A673 (cell line): ENCODE data around the gene ASMTL.

Source experiments
- CTCF ChIP-seq: fragments of 300-800, 200-600 bp; sonication (generic); conservative IDR thresholded peaks from 2 replicates; pipeline ENCODE4 v1.5.1; 2017; ENCODE audit warnings: low read depth, mild to moderate bottlenecking, antibody characterized with exemption, low read length, moderate library complexity, mixed read lengths
- EZH2 ChIP-seq: fragments of 200-600 bp; sonication (generic); IDR thresholded peaks from 2 replicates; pipeline ENCODE4 v1.6.1; 2017; ENCODE audit warnings: borderline replicate concordance, low read depth, mild to moderate bottlenecking, mixed read lengths, antibody characterized with exemption, low read length; ENCODE audit not compliant: poor library complexity, severe bottlenecking

GRCh38 chrX:1464041-1464970, 11.6 kb upstream of the ASMTL start:
- TF ChIP-seq CTCF = no peak
- TF ChIP-seq EZH2 = no peak
